ENCODE measurements around the gene WDR83.

DNA sequence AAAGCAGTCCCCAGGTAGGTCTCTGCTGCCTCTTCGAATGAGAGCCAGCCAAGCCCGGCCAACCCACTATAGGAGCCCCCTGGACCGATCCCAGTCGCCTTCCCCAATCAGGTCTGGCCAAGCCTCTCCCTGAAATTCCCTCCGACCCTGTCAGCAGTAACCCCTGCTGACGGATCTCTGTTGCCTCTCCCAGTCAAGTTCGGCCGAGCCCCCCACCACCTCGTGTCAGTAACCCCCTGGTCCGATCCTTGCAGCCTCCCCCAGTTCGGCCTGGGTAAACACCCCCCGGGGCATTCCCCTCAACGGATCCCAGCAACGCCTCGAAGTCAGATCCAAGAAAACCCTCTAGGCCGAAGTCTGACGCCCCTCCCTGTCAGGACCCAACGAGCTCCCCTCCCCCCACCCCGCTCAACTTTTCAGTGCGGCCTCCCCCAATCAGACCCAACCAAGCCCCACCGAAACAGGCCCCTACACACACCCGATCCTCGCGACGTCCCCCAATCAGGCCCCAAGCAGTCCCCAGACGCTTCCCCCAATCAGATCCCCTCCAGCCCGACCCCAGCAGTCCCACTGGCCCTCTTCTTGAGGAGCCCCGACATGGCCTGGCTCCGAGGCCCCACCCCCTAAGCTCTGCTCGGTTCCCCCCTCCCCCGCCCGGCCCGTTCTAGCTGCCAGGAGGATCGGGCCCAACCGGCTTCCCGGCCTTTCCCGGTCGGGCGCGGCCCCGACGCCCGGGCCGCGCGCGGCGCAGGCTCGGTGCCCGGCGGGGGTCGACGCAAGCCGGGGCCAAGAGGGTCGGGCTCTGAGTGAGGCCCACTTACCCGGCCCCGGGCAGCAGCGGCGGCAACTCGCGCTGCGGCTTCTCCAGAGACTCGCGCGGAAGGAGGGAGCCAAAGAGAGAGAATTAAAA is 55.3 kb downstream of the WDR83 start:
- TF ChIP-seq POLR2AphosphoS5 (IDR thresholded peaks at IDR 0.05; ENCODE audit: low read depth, low read length) (no peak), TAF1 (IDR thresholded peaks at IDR 0.05; ENCODE audit: borderline replicate concordance, insufficient read depth, low read length) (no peak), SIN3A (IDR thresholded peaks at IDR 0.05; ENCODE audit: borderline replicate concordance, insufficient read depth, low read length) (no peak)
- TF ChIP-seq, protein P1, sequence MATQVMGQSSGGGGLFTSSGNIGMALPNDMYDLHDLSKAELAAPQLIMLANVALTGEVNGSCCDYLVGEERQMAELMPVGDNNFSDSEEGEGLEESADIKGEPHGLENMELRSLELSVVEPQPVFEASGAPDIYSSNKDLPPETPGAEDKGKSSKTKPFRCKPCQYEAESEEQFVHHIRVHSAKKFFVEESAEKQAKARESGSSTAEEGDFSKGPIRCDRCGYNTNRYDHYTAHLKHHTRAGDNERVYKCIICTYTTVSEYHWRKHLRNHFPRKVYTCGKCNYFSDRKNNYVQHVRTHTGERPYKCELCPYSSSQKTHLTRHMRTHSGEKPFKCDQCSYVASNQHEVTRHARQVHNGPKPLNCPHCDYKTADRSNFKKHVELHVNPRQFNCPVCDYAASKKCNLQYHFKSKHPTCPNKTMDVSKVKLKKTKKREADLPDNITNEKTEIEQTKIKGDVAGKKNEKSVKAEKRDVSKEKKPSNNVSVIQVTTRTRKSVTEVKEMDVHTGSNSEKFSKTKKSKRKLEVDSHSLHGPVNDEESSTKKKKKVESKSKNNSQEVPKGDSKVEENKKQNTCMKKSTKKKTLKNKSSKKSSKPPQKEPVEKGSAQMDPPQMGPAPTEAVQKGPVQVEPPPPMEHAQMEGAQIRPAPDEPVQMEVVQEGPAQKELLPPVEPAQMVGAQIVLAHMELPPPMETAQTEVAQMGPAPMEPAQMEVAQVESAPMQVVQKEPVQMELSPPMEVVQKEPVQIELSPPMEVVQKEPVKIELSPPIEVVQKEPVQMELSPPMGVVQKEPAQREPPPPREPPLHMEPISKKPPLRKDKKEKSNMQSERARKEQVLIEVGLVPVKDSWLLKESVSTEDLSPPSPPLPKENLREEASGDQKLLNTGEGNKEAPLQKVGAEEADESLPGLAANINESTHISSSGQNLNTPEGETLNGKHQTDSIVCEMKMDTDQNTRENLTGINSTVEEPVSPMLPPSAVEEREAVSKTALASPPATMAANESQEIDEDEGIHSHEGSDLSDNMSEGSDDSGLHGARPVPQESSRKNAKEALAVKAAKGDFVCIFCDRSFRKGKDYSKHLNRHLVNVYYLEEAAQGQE (IDR thresholded peaks at IDR 0.05; ENCODE audit: insufficient read depth in 1 of 2, low read depth in 2 of 2, low read length in 2 of 2), result no peak
